Thyroid gland (tissue), 4 donors: ENCODE data around the gene UHRF1.

ENCODE experiments used
- POLR2A ChIP-seq, 2 donors: fragments of 450-650 bp; IDR thresholded peaks; one replicate each; pipeline ENCODE4 v1.6.1; 2017; ENCODE audit warnings: antibody characterized with exemption in 2 of 2, mild to moderate bottlenecking in 2 of 2, moderate library complexity in 1 of 2
- TF ChIP-seq, protein P1 (sequence below), 6 experiments: fragments of 200-600 bp in 3 of 6; fragments of 450-650 bp in 3 of 6; sonication (generic) in 3 of 6; IDR thresholded peaks; one replicate each; pipeline ENCODE4 v1.5.1; 2016 to 2019; ENCODE audit warnings: antibody characterized with exemption in 6 of 6, mild to moderate bottlenecking in 2 of 6, inconsistent platforms in 1 of 6, moderate library complexity in 1 of 6

DNA sequence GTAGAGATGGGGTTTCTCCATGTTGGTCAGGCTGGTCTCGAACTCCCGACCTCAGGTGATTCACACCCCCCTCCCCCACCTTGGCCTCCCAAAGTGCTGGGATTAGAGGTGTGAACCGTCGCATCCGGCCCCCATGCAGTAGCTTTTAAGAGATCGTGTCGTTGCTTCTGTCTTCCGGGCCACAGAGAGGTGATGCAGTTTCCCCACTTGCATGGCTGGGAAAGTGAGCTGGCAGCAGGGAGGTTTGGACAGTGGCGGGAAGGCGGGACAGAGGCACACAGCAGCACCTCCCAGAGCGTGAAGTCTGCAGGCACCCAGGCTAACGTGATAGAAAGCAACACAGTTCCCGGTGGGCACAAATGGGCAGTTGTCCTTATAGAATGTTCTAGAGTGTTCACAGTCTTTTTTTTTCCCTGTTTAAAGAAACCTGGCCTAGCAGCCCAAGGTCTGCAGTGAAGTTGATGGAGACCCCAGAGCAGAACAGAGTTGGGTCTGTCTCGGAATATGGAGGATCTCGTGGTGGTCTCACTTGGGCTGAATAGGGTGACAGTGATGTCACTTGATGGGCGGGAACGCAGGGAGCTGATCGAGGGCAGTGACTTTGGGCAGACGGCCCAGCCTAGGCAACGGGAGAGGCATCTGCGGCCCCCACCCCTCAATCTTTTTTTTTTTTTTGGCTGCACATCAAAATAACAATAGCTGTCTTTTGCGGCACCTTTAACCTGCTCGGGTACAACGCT lies 4.9 kb downstream of the UHRF1 start:
- no peak for TF ChIP-seq POLR2A (IDR thresholded peaks at IDR 0.05)
- TF ChIP-seq, protein P1, sequence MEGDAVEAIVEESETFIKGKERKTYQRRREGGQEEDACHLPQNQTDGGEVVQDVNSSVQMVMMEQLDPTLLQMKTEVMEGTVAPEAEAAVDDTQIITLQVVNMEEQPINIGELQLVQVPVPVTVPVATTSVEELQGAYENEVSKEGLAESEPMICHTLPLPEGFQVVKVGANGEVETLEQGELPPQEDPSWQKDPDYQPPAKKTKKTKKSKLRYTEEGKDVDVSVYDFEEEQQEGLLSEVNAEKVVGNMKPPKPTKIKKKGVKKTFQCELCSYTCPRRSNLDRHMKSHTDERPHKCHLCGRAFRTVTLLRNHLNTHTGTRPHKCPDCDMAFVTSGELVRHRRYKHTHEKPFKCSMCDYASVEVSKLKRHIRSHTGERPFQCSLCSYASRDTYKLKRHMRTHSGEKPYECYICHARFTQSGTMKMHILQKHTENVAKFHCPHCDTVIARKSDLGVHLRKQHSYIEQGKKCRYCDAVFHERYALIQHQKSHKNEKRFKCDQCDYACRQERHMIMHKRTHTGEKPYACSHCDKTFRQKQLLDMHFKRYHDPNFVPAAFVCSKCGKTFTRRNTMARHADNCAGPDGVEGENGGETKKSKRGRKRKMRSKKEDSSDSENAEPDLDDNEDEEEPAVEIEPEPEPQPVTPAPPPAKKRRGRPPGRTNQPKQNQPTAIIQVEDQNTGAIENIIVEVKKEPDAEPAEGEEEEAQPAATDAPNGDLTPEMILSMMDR (IDR thresholded peaks at IDR 0.05): no peak
